ENCODE data around the gene PPP1R16B. TPM values are rescaled to one million over a fixed set of nuclear protein-coding genes. Genes with fewer than 3 reads are reported as not detected.

PPP1R16B gene
- total and polyA plus RNA-seq, 2 of the 8 experiments (the other 6 are each of a cell fraction or from before 2014, with no cell fraction given) = 2.6 to 8.9 TPM

DNA sequence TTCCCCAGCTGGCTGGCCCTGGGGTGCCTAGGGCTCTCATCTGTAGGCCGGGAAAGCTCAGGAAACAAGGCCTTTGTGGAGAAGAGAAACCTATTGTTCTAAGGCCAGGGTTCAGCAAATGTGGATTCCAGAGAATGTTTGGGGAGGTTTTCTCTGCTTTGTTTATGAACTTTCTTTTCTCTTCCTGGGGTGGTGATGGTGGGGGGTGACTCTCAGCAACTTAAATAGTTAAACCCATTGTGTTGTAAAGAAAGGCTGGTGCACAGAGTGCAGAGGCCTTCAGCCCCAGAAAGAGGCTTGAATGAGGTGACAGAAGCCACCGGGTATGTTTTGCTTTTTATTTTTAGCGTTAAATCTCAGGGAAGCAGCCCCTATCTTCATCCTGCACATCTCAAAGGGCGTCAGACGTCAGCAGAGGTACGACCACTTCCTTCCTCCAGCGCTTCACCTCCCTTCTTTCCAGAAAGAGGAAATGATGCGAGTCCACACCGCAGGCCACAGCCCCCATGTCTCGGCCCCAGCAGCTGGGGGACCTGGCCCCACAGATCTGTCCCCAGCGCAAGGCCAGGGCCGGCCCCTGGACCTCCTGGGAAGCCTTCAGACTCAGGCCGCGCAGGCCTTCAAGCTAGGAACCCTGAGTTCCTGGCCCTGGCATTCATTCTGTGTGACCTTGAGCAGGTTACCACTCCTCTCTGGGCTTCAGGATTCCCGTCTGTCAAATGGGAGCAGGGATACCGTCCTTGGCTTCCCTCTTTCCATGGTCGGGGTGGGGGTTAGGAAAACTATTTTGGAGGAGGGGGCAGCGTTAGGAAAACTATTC is 605 bp upstream of the PPP1R16B start (continued):
- TF ChIP-seq SIRT6 (IDR thresholded peaks at IDR 0.05; ENCODE audit: low read length) = no peak
- TF ChIP-seq, protein P1, sequence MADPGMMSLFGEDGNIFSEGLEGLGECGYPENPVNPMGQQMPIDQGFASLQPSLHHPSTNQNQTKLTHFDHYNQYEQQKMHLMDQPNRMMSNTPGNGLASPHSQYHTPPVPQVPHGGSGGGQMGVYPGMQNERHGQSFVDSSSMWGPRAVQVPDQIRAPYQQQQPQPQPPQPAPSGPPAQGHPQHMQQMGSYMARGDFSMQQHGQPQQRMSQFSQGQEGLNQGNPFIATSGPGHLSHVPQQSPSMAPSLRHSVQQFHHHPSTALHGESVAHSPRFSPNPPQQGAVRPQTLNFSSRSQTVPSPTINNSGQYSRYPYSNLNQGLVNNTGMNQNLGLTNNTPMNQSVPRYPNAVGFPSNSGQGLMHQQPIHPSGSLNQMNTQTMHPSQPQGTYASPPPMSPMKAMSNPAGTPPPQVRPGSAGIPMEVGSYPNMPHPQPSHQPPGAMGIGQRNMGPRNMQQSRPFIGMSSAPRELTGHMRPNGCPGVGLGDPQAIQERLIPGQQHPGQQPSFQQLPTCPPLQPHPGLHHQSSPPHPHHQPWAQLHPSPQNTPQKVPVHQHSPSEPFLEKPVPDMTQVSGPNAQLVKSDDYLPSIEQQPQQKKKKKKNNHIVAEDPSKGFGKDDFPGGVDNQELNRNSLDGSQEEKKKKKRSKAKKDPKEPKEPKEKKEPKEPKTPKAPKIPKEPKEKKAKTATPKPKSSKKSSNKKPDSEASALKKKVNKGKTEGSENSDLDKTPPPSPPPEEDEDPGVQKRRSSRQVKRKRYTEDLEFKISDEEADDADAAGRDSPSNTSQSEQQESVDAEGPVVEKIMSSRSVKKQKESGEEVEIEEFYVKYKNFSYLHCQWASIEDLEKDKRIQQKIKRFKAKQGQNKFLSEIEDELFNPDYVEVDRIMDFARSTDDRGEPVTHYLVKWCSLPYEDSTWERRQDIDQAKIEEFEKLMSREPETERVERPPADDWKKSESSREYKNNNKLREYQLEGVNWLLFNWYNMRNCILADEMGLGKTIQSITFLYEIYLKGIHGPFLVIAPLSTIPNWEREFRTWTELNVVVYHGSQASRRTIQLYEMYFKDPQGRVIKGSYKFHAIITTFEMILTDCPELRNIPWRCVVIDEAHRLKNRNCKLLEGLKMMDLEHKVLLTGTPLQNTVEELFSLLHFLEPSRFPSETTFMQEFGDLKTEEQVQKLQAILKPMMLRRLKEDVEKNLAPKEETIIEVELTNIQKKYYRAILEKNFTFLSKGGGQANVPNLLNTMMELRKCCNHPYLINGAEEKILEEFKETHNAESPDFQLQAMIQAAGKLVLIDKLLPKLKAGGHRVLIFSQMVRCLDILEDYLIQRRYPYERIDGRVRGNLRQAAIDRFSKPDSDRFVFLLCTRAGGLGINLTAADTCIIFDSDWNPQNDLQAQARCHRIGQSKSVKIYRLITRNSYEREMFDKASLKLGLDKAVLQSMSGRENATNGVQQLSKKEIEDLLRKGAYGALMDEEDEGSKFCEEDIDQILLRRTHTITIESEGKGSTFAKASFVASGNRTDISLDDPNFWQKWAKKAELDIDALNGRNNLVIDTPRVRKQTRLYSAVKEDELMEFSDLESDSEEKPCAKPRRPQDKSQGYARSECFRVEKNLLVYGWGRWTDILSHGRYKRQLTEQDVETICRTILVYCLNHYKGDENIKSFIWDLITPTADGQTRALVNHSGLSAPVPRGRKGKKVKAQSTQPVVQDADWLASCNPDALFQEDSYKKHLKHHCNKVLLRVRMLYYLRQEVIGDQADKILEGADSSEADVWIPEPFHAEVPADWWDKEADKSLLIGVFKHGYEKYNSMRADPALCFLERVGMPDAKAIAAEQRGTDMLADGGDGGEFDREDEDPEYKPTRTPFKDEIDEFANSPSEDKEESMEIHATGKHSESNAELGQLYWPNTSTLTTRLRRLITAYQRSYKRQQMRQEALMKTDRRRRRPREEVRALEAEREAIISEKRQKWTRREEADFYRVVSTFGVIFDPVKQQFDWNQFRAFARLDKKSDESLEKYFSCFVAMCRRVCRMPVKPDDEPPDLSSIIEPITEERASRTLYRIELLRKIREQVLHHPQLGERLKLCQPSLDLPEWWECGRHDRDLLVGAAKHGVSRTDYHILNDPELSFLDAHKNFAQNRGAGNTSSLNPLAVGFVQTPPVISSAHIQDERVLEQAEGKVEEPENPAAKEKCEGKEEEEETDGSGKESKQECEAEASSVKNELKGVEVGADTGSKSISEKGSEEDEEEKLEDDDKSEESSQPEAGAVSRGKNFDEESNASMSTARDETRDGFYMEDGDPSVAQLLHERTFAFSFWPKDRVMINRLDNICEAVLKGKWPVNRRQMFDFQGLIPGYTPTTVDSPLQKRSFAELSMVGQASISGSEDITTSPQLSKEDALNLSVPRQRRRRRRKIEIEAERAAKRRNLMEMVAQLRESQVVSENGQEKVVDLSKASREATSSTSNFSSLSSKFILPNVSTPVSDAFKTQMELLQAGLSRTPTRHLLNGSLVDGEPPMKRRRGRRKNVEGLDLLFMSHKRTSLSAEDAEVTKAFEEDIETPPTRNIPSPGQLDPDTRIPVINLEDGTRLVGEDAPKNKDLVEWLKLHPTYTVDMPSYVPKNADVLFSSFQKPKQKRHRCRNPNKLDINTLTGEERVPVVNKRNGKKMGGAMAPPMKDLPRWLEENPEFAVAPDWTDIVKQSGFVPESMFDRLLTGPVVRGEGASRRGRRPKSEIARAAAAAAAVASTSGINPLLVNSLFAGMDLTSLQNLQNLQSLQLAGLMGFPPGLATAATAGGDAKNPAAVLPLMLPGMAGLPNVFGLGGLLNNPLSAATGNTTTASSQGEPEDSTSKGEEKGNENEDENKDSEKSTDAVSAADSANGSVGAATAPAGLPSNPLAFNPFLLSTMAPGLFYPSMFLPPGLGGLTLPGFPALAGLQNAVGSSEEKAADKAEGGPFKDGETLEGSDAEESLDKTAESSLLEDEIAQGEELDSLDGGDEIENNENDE (IDR thresholded peaks at IDR 0.05; ENCODE audit: insufficient replicate concordance, low read length) = peak; percentile 74
- no peak for TF ChIP-seq CBX5 (IDR thresholded peaks at IDR 0.05; ENCODE audit: low read depth, low read length)
- TF ChIP-seq MAX (IDR thresholded peaks at IDR 0.05) = peak; percentile 24; the same call in 1 of the 2 replicates
- TF ChIP-seq RNF2 (IDR thresholded peaks at IDR 0.05; ENCODE audit: borderline replicate concordance, low read depth, low read length, missing control alignments, poor library complexity, severe bottlenecking) = no peak
- TF ChIP-seq TAF7 (optimal IDR thresholded peaks at IDR 0.05; ENCODE audit: borderline replicate concordance, low read depth, low read length) = no peak
- TF ChIP-seq TCF12 (IDR thresholded peaks at IDR 0.05; ENCODE audit: low read depth, low read length) = no peak
- no peak for TF ChIP-seq RFX5 (IDR thresholded peaks at IDR 0.05; ENCODE audit: borderline replicate concordance, low read depth, low read length)
- no peak for TF ChIP-seq EGR1 (IDR thresholded peaks at IDR 0.05; ENCODE audit: borderline replicate concordance, low read depth, low read length)
- no peak for TF ChIP-seq POU5F1 (IDR thresholded peaks at IDR 0.05; ENCODE audit: low read depth, low read length)
